PFSK-1 (cell line): ENCODE measurements around the gene GPRIN1.

Experiments
- FOXP2 ChIP-seq: optimal IDR thresholded peaks from 2 replicates; pipeline ENCODE3; 2011; ENCODE audit warnings: borderline replicate concordance, control low read depth, inconsistent platforms; ENCODE audit not compliant: insufficient read depth; ENCODE audit errors: extremely low read length, extremely low read depth
- POLR2AphosphoS5 ChIP-seq: IDR thresholded peaks from 2 replicates; pipeline ENCODE4 v1.6.1; 2012; ENCODE audit warnings: low read depth, mild to moderate bottlenecking, control low read depth, low read length, moderate library complexity
- SIN3A ChIP-seq: IDR thresholded peaks from 2 replicates; pipeline ENCODE4 v1.6.1; 2012; ENCODE audit warnings: mild to moderate bottlenecking, low read length, moderate library complexity, borderline replicate concordance; ENCODE audit not compliant: insufficient read depth
- TAF1 ChIP-seq: IDR thresholded peaks from 2 replicates; pipeline ENCODE4 v1.6.1; 2012; ENCODE audit warnings: low read length, control low read depth, borderline replicate concordance; ENCODE audit not compliant: insufficient read depth
- TF ChIP-seq, protein P1 (sequence below), 2 experiments: IDR thresholded peaks; 2 replicates each; pipeline versions ENCODE4 v1.6.1 to v1.8.0; 2011 to 2012; ENCODE audit warnings: low read depth in 2 of 2, low read length in 2 of 2, control low read depth in 1 of 2, inconsistent platforms in 1 of 2, mild to moderate bottlenecking in 1 of 2, moderate library complexity in 1 of 2; ENCODE audit not compliant: insufficient read depth in 1 of 2

Gene GPRIN1

DNA sequence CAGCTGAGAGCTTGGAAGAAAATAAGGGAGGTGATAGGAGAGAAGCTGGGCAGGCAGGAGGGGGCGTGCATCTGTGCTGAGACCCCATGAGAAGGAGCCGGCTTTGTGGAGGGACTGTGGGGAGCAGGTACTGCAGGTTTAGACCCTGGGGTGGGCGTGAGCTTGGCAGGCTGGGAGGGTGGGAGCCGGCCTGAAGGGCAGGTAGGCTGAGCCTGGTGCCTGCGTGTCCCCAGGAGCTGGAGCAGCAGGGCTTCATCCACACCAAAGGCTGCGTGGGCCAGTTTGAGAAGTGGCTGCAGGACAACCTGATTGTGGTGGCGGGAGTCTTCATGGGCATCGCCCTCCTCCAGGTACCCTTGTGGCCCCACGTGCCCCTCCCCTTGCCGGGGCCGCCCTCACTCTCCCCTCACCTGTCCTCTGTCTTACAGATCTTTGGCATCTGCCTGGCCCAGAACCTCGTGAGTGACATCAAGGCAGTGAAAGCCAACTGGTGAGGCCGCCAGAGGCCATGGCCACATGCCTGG lies 46.6 kb upstream of the GPRIN1 start:
- TF ChIP-seq, protein P1, sequence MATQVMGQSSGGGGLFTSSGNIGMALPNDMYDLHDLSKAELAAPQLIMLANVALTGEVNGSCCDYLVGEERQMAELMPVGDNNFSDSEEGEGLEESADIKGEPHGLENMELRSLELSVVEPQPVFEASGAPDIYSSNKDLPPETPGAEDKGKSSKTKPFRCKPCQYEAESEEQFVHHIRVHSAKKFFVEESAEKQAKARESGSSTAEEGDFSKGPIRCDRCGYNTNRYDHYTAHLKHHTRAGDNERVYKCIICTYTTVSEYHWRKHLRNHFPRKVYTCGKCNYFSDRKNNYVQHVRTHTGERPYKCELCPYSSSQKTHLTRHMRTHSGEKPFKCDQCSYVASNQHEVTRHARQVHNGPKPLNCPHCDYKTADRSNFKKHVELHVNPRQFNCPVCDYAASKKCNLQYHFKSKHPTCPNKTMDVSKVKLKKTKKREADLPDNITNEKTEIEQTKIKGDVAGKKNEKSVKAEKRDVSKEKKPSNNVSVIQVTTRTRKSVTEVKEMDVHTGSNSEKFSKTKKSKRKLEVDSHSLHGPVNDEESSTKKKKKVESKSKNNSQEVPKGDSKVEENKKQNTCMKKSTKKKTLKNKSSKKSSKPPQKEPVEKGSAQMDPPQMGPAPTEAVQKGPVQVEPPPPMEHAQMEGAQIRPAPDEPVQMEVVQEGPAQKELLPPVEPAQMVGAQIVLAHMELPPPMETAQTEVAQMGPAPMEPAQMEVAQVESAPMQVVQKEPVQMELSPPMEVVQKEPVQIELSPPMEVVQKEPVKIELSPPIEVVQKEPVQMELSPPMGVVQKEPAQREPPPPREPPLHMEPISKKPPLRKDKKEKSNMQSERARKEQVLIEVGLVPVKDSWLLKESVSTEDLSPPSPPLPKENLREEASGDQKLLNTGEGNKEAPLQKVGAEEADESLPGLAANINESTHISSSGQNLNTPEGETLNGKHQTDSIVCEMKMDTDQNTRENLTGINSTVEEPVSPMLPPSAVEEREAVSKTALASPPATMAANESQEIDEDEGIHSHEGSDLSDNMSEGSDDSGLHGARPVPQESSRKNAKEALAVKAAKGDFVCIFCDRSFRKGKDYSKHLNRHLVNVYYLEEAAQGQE (IDR thresholded peaks at IDR 0.05; ENCODE audit: insufficient read depth in 1 of 2, low read depth in 2 of 2, low read length in 2 of 2): no peak
- TF ChIP-seq SIN3A (no peak), POLR2AphosphoS5 (no peak), FOXP2 (no peak), TAF1 (no peak)

- TF ChIP-seq TAF1 (no peak), FOXP2 (no peak), POLR2AphosphoS5 (no peak), SIN3A (no peak)
- TF ChIP-seq, protein P1 (IDR thresholded peaks at IDR 0.05; ENCODE audit: insufficient read depth in 1 of 2, low read depth in 2 of 2, low read length in 2 of 2): no peak
Observed at GRCh38 chr5:176654856-176655255, 44.9 kb upstream of the GPRIN1 start.

DNA sequence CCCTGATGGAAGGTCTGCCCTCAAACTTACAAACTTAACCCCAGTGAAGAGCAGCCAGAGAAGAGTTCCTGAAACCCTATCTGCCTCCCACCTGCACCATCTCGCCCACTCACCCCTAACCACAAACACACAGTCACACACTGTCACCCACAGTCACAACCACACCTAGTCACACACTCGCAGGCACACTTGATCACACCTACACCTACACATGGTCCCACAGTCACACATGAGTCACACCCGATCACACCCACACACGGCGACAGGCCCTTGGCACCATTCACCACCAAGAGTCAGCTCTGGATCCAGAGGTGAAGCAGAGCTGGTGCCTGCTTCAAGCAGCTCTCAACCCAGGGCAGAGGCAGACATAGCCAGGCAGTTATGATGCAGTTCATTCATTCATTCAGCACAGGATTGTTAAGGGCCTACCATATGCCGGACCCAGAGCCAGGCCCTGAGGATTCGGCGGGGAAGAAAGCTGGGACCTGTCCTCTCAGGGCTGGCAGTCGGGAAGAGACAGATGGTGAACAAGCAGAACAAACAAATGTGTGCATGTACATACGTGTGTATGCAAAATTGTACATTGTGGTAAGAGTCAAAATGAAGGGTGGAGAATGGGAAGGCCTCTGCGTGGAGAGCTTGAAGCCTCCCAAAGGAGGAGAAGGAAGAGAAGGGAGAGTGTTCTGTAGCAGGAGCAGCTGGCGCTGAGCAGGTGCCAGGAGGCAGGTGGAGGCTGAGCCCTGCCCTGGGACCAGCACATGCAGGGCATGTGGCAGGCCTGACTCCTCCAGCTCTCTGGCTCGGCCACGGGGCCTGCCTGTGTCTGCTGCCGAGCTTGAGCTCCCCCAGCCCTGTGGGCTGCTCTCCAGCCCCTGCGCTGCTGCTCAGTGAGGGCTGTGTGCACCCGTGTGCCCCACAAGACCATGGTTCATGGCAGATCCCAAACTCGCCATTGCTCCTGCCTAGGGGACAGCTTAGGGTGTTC lies 43.7 kb upstream of the GPRIN1 start:
- TF ChIP-seq SIN3A (no peak), TAF1 (no peak), FOXP2 (no peak), POLR2AphosphoS5 (no peak)
- TF ChIP-seq, protein P1 (IDR thresholded peaks at IDR 0.05; ENCODE audit: insufficient read depth in 1 of 2, low read depth in 2 of 2, low read length in 2 of 2): no peak

DNA sequence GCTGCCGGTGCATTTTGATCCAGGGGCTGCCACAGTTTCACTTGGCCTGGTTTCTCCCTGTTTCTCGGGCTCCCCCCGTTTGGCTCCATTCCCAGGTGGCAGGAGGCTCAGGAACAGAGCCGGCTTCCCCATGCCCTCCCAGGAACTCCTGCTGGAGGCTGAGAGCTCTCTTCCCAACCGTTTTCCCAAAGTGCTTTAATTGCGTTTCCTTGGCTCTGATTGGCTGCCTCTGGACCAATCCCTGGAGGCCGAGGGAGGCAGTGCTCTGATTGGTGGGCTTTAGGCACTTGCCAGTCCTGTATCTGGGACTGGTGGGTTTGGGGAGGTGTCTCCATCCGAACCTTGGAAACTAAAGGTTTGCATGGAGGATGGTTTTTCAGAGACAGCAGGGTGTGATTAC lies 42.2 kb upstream of the GPRIN1 start:
- TF ChIP-seq, protein P1 (IDR thresholded peaks at IDR 0.05; ENCODE audit: insufficient read depth in 1 of 2, low read depth in 2 of 2, low read length in 2 of 2): no peak
- TF ChIP-seq TAF1 (no peak), SIN3A (no peak), POLR2AphosphoS5 (no peak), FOXP2 (no peak)
